Suppressor macrophage (primary cell): ENCODE measurements around the gene ASPHD2.

Source experiments
- DNase-seq, 4 experiments: peaks; one replicate each; pipeline ENCODE4 v3.0.0-alpha.2; 2020 to 2022

ASPHD2 gene

DNA sequence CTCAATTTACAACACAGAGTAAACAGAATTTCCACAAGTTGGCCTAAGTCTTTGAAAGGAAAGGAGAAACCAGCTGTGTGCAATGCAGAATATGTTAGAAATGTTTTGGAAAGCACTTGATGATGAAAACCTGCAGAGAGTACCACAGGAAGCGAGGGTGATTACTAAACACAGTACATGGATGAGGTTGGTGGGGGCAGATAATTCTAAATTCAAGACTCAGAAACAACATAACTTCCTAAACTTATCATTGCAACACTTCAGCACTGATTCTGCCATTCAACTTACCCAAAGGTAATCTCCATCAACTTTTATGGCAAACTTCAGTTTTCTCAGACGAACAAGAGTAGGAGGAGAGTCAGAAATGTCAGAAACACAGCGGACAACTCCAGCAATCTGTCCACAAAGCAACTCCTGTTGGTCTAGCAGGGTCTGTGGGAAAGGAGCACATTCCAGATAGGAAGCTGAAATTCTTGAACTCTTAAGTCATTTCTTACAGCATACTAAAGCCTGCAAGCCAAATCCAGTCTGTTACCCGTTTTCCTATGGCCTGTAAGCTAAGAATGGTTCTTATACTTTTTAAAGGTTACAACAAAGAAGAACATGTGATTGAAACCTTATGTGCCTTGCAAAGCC, 47.8 kb downstream of the ASPHD2 start:
- peak in 2 of 4 experiments; percentile 41 to 42 for DNase-seq

- DNase-seq = no peak
Measured at GRCh38 chr22:26477341-26477731, 48.3 kb downstream of the ASPHD2 start.

DNA sequence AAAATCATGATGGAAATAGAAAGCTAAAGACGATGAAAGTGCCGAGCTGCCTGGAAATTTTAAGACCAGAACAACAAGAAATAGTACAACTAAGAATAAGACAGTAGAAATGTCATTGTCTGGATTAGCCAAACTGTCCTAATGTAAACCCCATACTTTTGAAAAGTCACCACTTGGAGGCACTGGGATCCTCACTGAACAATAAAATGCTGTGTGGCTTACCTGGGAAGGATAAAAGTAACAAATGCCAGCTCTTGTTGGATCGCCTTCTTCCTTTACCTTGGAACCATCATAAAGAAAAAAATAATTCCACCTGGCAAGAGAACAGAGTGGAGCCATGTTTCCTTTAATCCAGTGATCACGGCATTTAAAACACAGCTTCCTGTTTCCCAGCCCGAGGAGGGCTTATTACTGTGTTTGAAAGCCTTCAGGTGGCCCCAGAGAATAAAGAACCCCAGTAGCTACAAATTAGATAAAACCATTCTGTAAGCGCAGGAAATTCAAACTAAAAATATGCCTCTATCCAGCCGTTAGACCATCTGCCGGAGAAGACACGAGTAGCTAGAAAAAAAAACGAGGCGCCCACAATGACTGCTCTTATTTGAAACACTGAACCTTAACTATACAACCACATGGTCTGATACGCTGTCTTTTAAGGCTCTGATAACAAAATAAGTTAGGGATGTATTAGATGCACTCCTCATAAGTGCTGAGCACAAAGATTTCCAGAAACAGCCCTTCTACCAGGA, 50.2 kb downstream of the ASPHD2 start:
- peak in 3 of 4 experiments; percentile 21 to 35 (median 32) for DNase-seq

- DNase-seq = peak; percentile 53 to 77 (median 65)
Measured at GRCh38 chr22:26479792-26480610, 50.9 kb downstream of the ASPHD2 start.

DNA sequence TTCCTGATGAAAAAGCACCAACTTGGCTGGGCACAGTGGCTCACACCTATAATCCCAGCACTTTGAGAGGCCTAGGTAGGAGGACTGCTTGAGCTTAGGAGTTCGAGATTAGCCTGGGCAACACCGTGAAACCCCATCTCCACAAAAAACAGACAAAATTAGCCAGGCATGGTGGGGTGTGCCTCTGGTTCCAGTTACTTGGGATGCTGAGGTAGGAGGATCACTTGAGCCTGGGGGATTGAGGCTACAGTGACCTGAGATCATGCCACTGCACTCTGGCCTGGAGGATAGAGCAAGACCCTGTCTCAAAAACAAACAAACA, 51.5 kb downstream of the ASPHD2 start:
- DNase-seq = no peak

DNA sequence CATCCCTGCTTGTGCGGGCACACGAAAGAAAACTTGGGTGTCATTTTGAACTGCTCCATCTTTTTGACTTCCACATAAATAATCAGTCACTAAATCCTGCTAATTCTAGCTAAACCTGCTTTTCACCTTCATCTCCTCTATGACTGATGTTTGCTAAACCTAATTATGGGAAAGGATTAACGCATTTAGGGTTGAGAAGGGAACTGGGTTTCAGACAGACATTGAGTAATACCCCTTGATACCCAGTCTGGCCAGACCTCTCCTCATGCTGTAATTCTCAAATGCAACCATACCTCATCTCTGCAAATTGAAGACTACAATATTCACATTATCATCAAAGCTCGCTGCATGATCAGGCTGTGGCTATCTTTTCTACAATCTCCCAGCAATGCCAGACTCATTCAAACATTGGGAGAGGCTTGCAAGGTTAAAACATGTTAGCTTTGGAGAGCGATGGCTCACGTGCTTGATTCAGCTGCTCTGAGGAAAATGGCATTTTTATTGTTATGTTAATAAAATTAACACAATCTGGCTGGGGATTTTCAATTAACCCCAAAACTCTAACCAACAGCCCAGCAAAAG, 52.1 kb downstream of the ASPHD2 start:
- no peak for DNase-seq

- peak in 3 of 4 experiments; percentile 24 to 40 (median 33) for DNase-seq
Measured at GRCh38 chr22:26481694-26482093, 52.6 kb downstream of the ASPHD2 start.

- peak in 3 of 4 experiments; percentile 37 to 47 (median 44) for DNase-seq
Measured at GRCh38 chr22:26482161-26482560, 53.1 kb downstream of the ASPHD2 start.

DNA sequence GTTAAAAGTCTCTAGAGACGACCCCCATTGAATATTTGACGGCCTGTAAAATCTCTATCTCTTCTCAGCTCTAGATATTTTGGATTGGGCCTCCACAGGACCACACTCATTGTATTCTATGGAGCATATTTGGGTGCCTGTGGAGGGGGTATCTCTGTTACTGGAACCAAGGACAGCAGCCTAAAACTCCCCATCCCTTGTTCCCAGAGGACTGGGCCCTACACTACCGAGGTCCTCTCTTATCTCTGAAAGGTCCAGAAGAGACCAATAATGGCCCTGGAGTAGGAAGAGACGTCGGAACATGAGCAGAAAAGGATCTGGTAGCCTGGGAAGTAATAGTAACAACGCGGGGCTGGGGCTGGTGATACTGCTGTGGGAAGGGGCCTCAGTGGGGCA, 54.0 kb downstream of the ASPHD2 start:
- no peak for DNase-seq

DNA sequence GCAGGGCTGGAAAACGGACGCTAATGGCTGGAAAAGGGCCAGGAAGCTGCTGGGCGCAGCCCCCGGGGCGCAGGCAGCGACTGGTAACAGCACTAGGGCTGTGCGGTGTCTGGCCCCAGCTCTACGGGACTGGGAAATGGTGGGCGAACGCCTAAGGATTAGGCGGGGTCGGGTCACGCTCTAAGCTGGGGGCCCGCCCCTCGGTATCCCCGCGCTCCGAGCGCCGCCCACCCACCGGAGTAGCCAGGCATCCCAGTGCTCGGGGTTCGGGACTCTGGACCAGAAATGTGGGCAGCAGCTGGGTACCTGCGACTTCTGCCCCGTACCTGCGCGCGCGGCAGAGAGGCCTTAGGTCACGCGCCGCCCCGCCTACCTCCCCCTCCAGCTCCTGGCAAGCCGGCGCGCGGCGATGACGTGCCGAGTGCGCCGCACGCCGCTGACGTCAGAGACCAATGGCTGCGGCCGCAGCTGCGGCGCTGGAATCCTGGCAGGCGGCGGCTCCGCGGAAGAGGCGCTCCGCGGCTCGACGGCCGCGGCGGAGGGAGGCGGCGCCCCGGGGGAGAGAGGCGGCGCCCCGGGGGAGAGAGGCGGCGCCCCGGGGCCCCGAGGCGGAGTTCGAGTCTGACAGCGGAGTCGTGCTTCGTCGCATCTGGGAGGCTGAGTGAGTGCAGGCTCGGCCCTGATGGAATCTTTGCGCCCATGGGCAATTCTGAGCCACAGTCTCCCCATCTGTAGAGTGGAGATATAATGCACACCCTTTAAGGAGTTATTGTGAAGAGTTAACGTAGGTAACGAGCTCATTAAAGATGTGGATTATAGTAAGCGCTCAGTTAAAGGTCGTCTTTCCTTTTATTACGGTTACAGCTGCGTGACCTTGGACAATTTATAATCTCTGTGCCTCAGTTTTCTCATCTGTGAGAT, 54.6 kb downstream of the ASPHD2 start, which contains the start of the genes HPS4 and SRRD:
TSS of gene HPS4 (minus strand) at position 345 of the 921 bp plus-strand sequence. CDS start 2,021 bp downstream, outside the sequence.
TSS of gene SRRD (plus strand) at position 439 of the 921 bp plus-strand sequence. CDS start at position 453, 14 bp downstream.
- peak; percentile 92 to 97 (median 96) for DNase-seq

- DNase-seq = peak; percentile 15 to 56 (median 32)
Measured at GRCh38 chr22:26484360-26484706, 55.3 kb downstream of the ASPHD2 start.

DNA sequence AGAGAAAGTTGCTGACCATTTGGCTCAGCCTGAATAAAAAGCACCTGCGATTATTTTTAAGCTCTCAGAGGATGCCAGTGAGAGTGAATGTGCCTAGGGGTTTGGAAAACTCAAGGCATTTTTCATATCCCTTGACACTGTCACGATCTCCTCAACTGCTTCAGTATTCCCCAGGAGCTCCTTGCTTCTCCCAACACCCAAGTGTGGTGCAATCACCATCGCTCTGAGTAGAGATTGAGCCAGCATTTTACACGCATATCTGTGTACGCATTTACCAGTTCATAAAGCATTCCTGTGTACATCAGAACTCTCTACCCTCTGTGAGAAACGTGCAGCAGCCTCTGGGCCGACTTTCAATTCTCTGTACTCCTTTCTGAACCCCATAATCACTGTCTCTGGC, 56.0 kb downstream of the ASPHD2 start:
- no peak for DNase-seq

GRCh38 chr22:26485806-26486390, 56.8 kb downstream of the ASPHD2 start:
- no peak for DNase-seq

GRCh38 chr22:26486394-26486793, 57.3 kb downstream of the ASPHD2 start:
- no peak for DNase-seq

- DNase-seq = no peak
Measured at GRCh38 chr22:26487996-26488395, 58.9 kb downstream of the ASPHD2 start.

DNA sequence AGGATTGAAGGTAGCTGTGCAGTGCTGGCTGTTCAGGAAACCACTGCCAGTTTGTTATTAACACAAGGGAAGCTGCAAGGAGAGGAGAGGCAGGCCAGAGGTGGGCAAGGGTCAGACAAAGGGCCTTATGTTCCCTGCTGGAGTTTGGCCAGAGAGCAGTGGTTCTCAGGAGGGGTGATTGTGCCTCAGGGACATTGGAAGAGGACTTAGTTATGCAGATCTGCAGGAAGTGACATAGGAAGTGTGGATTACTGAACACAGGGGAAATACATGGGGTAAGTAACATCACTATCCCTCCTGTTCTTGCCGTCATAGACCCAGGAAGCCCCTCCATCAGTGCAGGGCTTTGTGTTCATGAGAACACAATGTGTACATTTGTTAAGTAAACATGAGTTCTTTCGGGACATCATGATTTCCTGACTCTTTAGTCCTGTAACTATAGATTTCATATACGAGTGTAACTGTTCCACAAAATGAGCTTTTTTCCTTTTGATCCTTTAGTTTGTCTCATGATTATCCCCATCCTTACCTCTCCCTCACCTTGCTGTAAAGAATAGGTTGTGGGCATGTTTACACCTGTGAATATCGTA, 60.5 kb downstream of the ASPHD2 start:
- DNase-seq = no peak

- no peak for DNase-seq
Measured at GRCh38 chr22:26492220-26492619, 63.2 kb downstream of the ASPHD2 start.

DNA sequence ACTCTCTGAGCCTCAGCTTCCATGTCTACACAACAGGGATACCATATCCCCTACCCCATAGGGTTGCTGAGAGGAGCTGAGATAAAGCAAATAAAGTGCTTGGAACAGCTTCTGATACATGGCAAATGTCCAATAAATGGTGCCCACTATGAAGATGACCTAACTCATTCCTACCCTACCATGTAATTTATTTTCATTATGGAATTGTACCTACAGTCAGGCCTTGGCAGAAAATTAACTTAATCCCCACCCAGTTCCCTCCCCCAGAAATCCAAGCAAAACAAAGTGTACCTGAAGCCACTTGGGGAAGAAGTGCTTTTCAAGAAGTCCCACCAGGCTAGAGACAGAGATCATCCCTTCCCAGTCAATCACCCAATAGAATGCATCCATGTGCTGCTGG, 65.4 kb downstream of the ASPHD2 start:
- no peak for DNase-seq
